SK-N-SH treated with all-trans-retinoic acid at 6 μM for 48 hours (cell line): ENCODE measurements around the gene CLEC3A.

ENCODE experiments used
- ATAC-seq: fragments of 200-7000 bp; cut with Tn5 transposase; 3 replicates; pipeline ENCODE4 v1.9.1; 2020; ENCODE audit warnings: mild to moderate bottlenecking, moderate library complexity
- ARNTL ChIP-seq: fragments of 450-650 bp; formaldehyde crosslinking; IDR thresholded peaks from 2 replicates; pipeline ENCODE4 v1.5.0; 2020; ENCODE audit warnings: low read depth, mild to moderate bottlenecking, moderate library complexity, borderline replicate concordance
- BACH2 ChIP-seq: fragments of 250-450 bp; sonication (Bioruptor Pico); IDR thresholded peaks from 2 replicates; pipeline ENCODE4 v1.9.0; 2021; ENCODE audit warnings: mild to moderate bottlenecking, borderline replicate concordance
- ESRRG ChIP-seq: fragments of 250-450 bp; sonication (Bioruptor Pico); IDR thresholded peaks from 2 replicates; pipeline ENCODE4 v1.6.1; 2021; ENCODE audit warnings: mild to moderate bottlenecking
- GLIS3 ChIP-seq: fragments of 250-450 bp; sonication (Bioruptor Pico); IDR thresholded peaks from 2 replicates; pipeline ENCODE4 v1.5.0; 2020; ENCODE audit warnings: mild to moderate bottlenecking, moderate library complexity
- ISL1 ChIP-seq: fragments of 250-450 bp; sonication (Bioruptor Pico); IDR thresholded peaks from 2 replicates; pipeline ENCODE4 v2.1.2; 2022; ENCODE audit warnings: mild to moderate bottlenecking, moderate library complexity
- OSR1 ChIP-seq: fragments of 250-450 bp; sonication (Bioruptor Pico); IDR thresholded peaks from 2 replicates; pipeline ENCODE4 v1.8.0; 2022; ENCODE audit warnings: moderate library complexity, mild to moderate bottlenecking, inconsistent platforms
- PPARA ChIP-seq: fragments of 250-450 bp; sonication (Bioruptor Pico); IDR thresholded peaks from 2 replicates; pipeline ENCODE4 v1.5.0; 2020; ENCODE audit warnings: mild to moderate bottlenecking, borderline replicate concordance
- RARB ChIP-seq: fragments of 250-450 bp; sonication (Bioruptor Pico); IDR thresholded peaks from 2 replicates; pipeline ENCODE4 v1.8.0; 2021; ENCODE audit warnings: mild to moderate bottlenecking, moderate library complexity
- SNAI2 ChIP-seq: fragments of 250-450 bp; sonication (Bioruptor Pico); IDR thresholded peaks from 2 replicates; pipeline ENCODE4 v1.5.0; 2020; ENCODE audit warnings: mild to moderate bottlenecking, moderate library complexity
- TCF4 ChIP-seq: fragments of 250-450 bp; sonication (Bioruptor Pico); IDR thresholded peaks from 2 replicates; pipeline ENCODE4 v1.8.0; 2021; ENCODE audit warnings: mild to moderate bottlenecking, moderate library complexity, borderline replicate concordance
- TOX ChIP-seq: fragments of 250-450 bp; sonication (Bioruptor Pico); IDR thresholded peaks from 2 replicates; pipeline ENCODE4 v1.8.0; 2021; ENCODE audit warnings: mild to moderate bottlenecking, moderate library complexity, borderline replicate concordance
- ZC3H10 ChIP-seq: fragments of 250-450 bp; sonication (Bioruptor Pico); IDR thresholded peaks from 2 replicates; pipeline ENCODE4 v1.5.1; 2021; ENCODE audit warnings: mild to moderate bottlenecking, moderate library complexity
- ZFP3 ChIP-seq: fragments of 250-450 bp; sonication (Bioruptor Pico); IDR thresholded peaks from 2 replicates; pipeline ENCODE4 v1.5.0; 2020; ENCODE audit warnings: mild to moderate bottlenecking, moderate library complexity
- ZFP30 ChIP-seq: fragments of 450-650 bp; formaldehyde crosslinking; IDR thresholded peaks from 2 replicates; pipeline ENCODE4 v1.5.0; 2022; ENCODE audit warnings: mild to moderate bottlenecking, moderate library complexity
- ZNF70 ChIP-seq: fragments of 450-650 bp; formaldehyde crosslinking; IDR thresholded peaks from 2 replicates; pipeline ENCODE4 v1.5.0; 2020; ENCODE audit warnings: mild to moderate bottlenecking, moderate library complexity
- TF ChIP-seq, protein P1 (sequence below): fragments of 250-450 bp; sonication (Bioruptor Pico); IDR thresholded peaks from 2 replicates; pipeline ENCODE4 v1.5.0; 2020; ENCODE audit warnings: mild to moderate bottlenecking, moderate library complexity
- TF ChIP-seq, protein P2 (sequence below): fragments of 250-450 bp; sonication (Bioruptor Pico); IDR thresholded peaks from 2 replicates; pipeline ENCODE4 v1.8.0; 2021; ENCODE audit warnings: low read depth, mild to moderate bottlenecking, moderate library complexity, borderline replicate concordance
- TF ChIP-seq, protein P3 (sequence below): fragments of 250-450 bp; sonication (Bioruptor Pico); IDR thresholded peaks from 2 replicates; pipeline ENCODE4 v1.8.0; 2020; ENCODE audit warnings: mild to moderate bottlenecking, moderate library complexity, borderline replicate concordance
- TF ChIP-seq, protein P4 (sequence below): fragments of 250-450 bp; sonication (Bioruptor Pico); IDR thresholded peaks from 2 replicates; pipeline ENCODE4 v1.5.1; 2021; ENCODE audit warnings: mild to moderate bottlenecking, moderate library complexity

The CLEC3A gene

DNA sequence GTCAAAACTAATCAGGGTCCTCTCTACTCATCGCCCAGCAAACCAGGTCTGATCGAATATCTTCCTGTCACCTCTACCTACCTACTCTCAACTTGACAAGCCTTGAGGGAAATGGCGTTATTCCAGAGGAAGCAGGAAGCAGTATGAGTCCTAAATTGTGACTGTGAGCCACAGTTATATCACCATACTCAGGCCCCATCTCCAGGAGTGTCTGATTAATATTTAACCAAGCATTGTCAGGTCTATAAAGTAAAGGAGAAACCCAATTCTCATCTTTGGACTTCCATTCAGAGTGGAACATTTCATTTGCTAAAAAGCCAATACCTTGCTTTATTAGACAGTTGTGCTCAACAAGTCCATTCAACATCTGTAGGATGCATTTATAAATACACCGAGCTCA is 17.8 kb upstream of the CLEC3A start:
- no peak for TF ChIP-seq ZFP30 (CRISPR knock-in tag)
- TF ChIP-seq TOX (CRISPR knock-in tag): no peak
- TF ChIP-seq OSR1 (CRISPR knock-in tag): no peak
- TF ChIP-seq, protein P1, sequence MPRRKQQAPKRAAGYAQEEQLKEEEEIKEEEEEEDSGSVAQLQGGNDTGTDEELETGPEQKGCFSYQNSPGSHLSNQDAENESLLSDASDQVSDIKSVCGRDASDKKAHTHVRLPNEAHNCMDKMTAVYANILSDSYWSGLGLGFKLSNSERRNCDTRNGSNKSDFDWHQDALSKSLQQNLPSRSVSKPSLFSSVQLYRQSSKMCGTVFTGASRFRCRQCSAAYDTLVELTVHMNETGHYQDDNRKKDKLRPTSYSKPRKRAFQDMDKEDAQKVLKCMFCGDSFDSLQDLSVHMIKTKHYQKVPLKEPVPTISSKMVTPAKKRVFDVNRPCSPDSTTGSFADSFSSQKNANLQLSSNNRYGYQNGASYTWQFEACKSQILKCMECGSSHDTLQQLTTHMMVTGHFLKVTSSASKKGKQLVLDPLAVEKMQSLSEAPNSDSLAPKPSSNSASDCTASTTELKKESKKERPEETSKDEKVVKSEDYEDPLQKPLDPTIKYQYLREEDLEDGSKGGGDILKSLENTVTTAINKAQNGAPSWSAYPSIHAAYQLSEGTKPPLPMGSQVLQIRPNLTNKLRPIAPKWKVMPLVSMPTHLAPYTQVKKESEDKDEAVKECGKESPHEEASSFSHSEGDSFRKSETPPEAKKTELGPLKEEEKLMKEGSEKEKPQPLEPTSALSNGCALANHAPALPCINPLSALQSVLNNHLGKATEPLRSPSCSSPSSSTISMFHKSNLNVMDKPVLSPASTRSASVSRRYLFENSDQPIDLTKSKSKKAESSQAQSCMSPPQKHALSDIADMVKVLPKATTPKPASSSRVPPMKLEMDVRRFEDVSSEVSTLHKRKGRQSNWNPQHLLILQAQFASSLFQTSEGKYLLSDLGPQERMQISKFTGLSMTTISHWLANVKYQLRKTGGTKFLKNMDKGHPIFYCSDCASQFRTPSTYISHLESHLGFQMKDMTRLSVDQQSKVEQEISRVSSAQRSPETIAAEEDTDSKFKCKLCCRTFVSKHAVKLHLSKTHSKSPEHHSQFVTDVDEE (CRISPR knock-in tag): no peak
- no peak for TF ChIP-seq GLIS3 (CRISPR knock-in tag)
- TF ChIP-seq, protein P2, sequence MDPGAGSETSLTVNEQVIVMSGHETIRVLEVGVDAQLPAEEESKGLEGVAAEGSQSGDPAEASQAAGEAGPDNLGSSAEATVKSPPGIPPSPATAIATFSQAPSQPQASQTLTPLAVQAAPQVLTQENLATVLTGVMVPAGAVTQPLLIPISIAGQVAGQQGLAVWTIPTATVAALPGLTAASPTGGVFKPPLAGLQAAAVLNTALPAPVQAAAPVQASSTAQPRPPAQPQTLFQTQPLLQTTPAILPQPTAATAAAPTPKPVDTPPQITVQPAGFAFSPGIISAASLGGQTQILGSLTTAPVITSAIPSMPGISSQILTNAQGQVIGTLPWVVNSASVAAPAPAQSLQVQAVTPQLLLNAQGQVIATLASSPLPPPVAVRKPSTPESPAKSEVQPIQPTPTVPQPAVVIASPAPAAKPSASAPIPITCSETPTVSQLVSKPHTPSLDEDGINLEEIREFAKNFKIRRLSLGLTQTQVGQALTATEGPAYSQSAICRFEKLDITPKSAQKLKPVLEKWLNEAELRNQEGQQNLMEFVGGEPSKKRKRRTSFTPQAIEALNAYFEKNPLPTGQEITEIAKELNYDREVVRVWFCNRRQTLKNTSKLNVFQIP: no peak
- TF ChIP-seq BACH2: no peak
- TF ChIP-seq PPARA (CRISPR knock-in tag): no peak
- TF ChIP-seq, protein P3, sequence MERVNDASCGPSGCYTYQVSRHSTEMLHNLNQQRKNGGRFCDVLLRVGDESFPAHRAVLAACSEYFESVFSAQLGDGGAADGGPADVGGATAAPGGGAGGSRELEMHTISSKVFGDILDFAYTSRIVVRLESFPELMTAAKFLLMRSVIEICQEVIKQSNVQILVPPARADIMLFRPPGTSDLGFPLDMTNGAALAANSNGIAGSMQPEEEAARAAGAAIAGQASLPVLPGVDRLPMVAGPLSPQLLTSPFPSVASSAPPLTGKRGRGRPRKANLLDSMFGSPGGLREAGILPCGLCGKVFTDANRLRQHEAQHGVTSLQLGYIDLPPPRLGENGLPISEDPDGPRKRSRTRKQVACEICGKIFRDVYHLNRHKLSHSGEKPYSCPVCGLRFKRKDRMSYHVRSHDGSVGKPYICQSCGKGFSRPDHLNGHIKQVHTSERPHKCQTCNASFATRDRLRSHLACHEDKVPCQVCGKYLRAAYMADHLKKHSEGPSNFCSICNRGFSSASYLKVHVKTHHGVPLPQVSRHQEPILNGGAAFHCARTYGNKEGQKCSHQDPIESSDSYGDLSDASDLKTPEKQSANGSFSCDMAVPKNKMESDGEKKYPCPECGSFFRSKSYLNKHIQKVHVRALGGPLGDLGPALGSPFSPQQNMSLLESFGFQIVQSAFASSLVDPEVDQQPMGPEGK (CRISPR knock-in tag): no peak
- TF ChIP-seq, protein P4, sequence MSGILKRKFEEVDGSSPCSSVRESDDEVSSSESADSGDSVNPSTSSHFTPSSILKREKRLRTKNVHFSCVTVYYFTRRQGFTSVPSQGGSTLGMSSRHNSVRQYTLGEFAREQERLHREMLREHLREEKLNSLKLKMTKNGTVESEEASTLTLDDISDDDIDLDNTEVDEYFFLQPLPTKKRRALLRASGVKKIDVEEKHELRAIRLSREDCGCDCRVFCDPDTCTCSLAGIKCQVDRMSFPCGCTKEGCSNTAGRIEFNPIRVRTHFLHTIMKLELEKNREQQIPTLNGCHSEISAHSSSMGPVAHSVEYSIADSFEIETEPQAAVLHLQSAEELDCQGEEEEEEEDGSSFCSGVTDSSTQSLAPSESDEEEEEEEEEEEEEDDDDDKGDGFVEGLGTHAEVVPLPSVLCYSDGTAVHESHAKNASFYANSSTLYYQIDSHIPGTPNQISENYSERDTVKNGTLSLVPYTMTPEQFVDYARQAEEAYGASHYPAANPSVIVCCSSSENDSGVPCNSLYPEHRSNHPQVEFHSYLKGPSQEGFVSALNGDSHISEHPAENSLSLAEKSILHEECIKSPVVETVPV: no peak
- TF ChIP-seq SNAI2 (CRISPR knock-in tag): no peak
- TF ChIP-seq TCF4 (CRISPR knock-in tag): no peak
- no peak for TF ChIP-seq ZFP3 (CRISPR knock-in tag)
- no peak for TF ChIP-seq ARNTL (CRISPR knock-in tag)
- no peak for TF ChIP-seq ZNF70 (CRISPR knock-in tag)
- no peak for TF ChIP-seq ZC3H10 (CRISPR knock-in tag)
- no peak for ATAC-seq

DNA sequence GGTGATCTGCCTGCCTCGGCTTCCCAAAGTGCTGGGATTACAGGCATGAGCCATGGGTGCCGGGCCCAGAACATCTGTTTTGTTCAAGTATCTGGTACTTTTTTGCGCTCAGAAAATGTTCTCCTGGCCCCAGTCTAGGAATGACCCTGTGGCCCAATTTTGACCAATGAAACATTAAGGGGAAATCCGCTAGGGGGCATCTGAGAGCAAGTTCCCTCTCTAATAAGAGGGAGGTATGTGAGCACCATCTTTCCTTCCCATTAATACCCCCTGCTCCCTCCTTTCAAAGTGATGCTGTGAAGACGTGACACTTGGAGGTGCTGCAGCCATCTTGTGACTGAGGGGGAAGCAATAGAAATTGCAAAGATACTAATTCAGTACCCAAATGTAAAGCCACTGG is 16.5 kb upstream of the CLEC3A start:
- no peak for TF ChIP-seq RARB (CRISPR knock-in tag)
- TF ChIP-seq, protein P3 (CRISPR knock-in tag): no peak
- TF ChIP-seq SNAI2 (CRISPR knock-in tag): no peak
- TF ChIP-seq, all 23 proteins: peak for 0
- ATAC-seq: no peak

DNA sequence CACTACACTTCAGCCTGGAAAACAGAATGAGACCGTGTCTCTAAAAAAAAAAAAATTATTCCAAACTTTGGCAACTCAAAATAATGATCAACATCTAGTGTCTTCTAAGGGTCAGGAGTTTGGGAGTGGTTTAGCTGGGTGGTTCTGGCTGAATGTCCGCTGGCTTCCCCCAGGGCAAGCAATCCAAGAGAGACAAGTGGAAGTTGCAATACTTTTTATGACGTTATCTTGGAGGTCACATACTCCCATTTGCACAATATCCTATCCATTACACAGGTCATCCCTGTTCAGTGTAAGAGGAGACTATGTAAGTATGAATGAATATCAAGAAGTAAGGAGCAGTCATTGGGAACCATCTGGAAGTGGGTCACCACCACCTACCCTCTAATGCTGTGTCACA is 15.2 kb upstream of the CLEC3A start:
- ATAC-seq: no peak
- TF ChIP-seq ARNTL (CRISPR knock-in tag) (no peak), PPARA (CRISPR knock-in tag) (no peak), ZFP30 (CRISPR knock-in tag) (no peak), SNAI2 (CRISPR knock-in tag) (no peak), ZC3H10 (CRISPR knock-in tag) (no peak), ESRRG (CRISPR knock-in tag) (no peak), TOX (CRISPR knock-in tag) (no peak), OSR1 (CRISPR knock-in tag) (no peak), ZFP3 (CRISPR knock-in tag) (no peak), ISL1 (CRISPR knock-in tag) (no peak), GLIS3 (CRISPR knock-in tag) (no peak)
- TF ChIP-seq, protein P4: no peak
- TF ChIP-seq, protein P2: no peak
- TF ChIP-seq, protein P1 (CRISPR knock-in tag): no peak
